GM23248 (cell line): ENCODE results near the gene ZNHIT3. TPM values are rescaled to one million over a fixed set of nuclear protein-coding genes. Genes with fewer than 3 reads are reported as not detected.

Source experiments
- DNase-seq: peaks from one replicate; pipeline ENCODE4 v3.0.0-alpha.2; 2015
- H2AFZ ChIP-seq: fragments of 200-600 bp; sonication (generic); 2 replicates; pipeline ENCODE4 v1.6.1; 2016; ENCODE audit warnings: antibody characterized with exemption
- H3F3A ChIP-seq: fragments of 200-600 bp; sonication (generic); 2 replicates; pipeline ENCODE4 v1.6.1; 2016; ENCODE audit warnings: mild to moderate bottlenecking, antibody characterized with exemption, mixed run types; ENCODE audit not compliant: insufficient read depth
- H3K27ac ChIP-seq: fragments of 200-600 bp; sonication (generic); 2 replicates; pipeline ENCODE4 v1.5.1; 2016; ENCODE audit warnings: mild to moderate bottlenecking
- H3K27me3 ChIP-seq: fragments of 200-600 bp; sonication (generic); replicated peaks from 2 replicates; pipeline ENCODE4 v1.6.1; 2016; ENCODE audit warnings: mild to moderate bottlenecking; ENCODE audit not compliant: insufficient read depth
- H3K36me3 ChIP-seq: fragments of 200-600 bp; sonication (generic); 2 replicates; pipeline ENCODE4 v1.6.1; 2016; ENCODE audit warnings: low read depth, mild to moderate bottlenecking
- H3K4me1 ChIP-seq: fragments of 200-600 bp; sonication (generic); 2 replicates; pipeline ENCODE4 v1.6.1; 2016; ENCODE audit warnings: mild to moderate bottlenecking; ENCODE audit not compliant: insufficient read depth
- H3K4me2 ChIP-seq: fragments of 200-600 bp; sonication (generic); one replicate; pipeline ENCODE4 v1.6.1; 2016; ENCODE audit warnings: mild to moderate bottlenecking; ENCODE audit not compliant: unreplicated experiment
- H3K4me3 ChIP-seq: fragments of 200-600 bp; sonication (generic); 2 replicates; pipeline ENCODE4 v1.5.1; 2016; ENCODE audit warnings: mild to moderate bottlenecking
- H3K79me2 ChIP-seq: fragments of 200-600 bp; sonication (generic); 2 replicates; pipeline ENCODE4 v1.6.1; 2016; ENCODE audit warnings: mild to moderate bottlenecking; ENCODE audit not compliant: insufficient read depth
- H3K9ac ChIP-seq: fragments of 200-600 bp; sonication (generic); 2 replicates; pipeline ENCODE4 v1.6.1; 2016; ENCODE audit warnings: mild to moderate bottlenecking
- H3K9me2 ChIP-seq: fragments of 200-600 bp; sonication (generic); 2 replicates; pipeline ENCODE4 v1.6.1; 2016; ENCODE audit warnings: mixed run types, mild to moderate bottlenecking, moderate library complexity; ENCODE audit not compliant: insufficient read depth
- H3K9me3 ChIP-seq: fragments of 200-600 bp; sonication (generic); one replicate; pipeline ENCODE4 v1.6.1; 2017; ENCODE audit warnings: low read depth
- H4K20me1 ChIP-seq: fragments of 200-600 bp; sonication (generic); 2 replicates; pipeline ENCODE4 v1.6.0; 2016; ENCODE audit not compliant: insufficient read depth
- EZH2 ChIP-seq: fragments of 200-600 bp; sonication (generic); IDR thresholded peaks from 2 replicates; pipeline ENCODE4 v1.6.1; 2018; ENCODE audit warnings: antibody characterized with exemption, mild to moderate bottlenecking; ENCODE audit not compliant: insufficient read depth, poor library complexity, severe bottlenecking
- EZH2phosphoT487 ChIP-seq: fragments of 200-600 bp; sonication (generic); IDR thresholded peaks from 2 replicates; pipeline ENCODE4 v1.6.1; 2018; ENCODE audit warnings: antibody characterized with exemption, moderate library complexity, mild to moderate bottlenecking, low read depth; ENCODE audit not compliant: insufficient read depth
- WGBS, 2 experiments: methylation state at CpG; one replicate each; pipeline ENCODE4 v1.1.6; 2015 to 2017; ENCODE audit warnings: low lambda C conversion rate in 2 of 2, low coverage in 1 of 2; ENCODE audit errors: missing lambda C conversion rate in 2 of 2; 5-methylcytosine and 5-hydroxymethylcytosine counted together
- in situ Hi-C: fragments of 300-500 bp; cut with MboI; formaldehyde crosslinking; loops from 2 replicates; pipeline ENCODE4 v1.15.0; 2020
- polyA plus RNA-seq: library from polyadenylated mRNA; unstranded; fragments of >200 nt; fragmentation: Nextera tagmentation; extraction: Ambion mirVana; gene quantifications from 2 replicates; pipeline ENCODE4 v1.2.1, GENCODE V29; 2016
- total RNA-seq: library from RNA; depleted of rRNA; stranded (reverse); fragments of >200 nt; shearing (Covaris generic); gene quantifications from 2 replicates; pipeline ENCODE4 v1.2.3, GENCODE V29; 2014

The ZNHIT3 gene
- total and polyA plus RNA-seq, 2 experiments from 2014 or later = 28.4 to 52.0 TPM

DNA sequence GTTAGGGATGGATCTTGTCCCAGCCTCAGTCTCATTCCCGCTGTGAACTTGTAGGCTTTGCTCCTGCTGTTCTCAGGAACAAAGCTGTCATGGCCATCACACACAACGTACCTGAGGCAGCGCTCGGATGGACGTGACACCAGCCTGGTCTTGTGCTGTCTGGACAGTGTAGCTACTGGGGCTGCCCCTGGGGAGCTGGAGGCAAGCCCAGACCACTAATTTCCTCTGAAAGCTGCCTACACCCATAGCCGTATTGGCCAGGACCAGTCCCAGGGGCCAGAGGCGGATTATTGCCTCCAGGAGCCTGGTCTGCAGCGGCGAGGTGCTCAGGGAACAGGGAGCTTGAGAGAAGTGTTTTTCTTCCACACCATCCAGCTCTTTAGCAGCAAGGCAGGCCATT lies 11.7 kb downstream of the ZNHIT3 start:
- H3K4me2 ChIP-seq = no peak overlapping the region
- no peak overlapping the region for H3K4me3 ChIP-seq
- no peak for DNase-seq
- H3F3A ChIP-seq = peaks cover 14% of the 10 kb centered on the region
- no peaks in the 10 kb centered on the region for H3K27me3 ChIP-seq
- no peak overlapping the region for H2AFZ ChIP-seq
- no peaks in the 10 kb centered on the region for H3K79me2 ChIP-seq
- peaks cover 8% of the 10 kb centered on the region for H3K4me1 ChIP-seq
- in situ Hi-C loops = no loop called here
- H3K9me2 ChIP-seq = no peaks in the 10 kb centered on the region
- no peak overlapping the region for H3K9ac ChIP-seq
- TF ChIP-seq EZH2phosphoT487 (no peak), EZH2 (no peak)
- peaks cover 12% of the 10 kb centered on the region; the same call in 1 of the 2 replicates for H3K36me3 ChIP-seq
- no peaks in the 10 kb centered on the region for H3K9me3 ChIP-seq
- no peaks in the 10 kb centered on the region for H4K20me1 ChIP-seq
- 84 to 87% methylated on average over 9 of the region's 9 CpGs for WGBS, 2 experiments
- H3K27ac ChIP-seq = no peak overlapping the region

DNA sequence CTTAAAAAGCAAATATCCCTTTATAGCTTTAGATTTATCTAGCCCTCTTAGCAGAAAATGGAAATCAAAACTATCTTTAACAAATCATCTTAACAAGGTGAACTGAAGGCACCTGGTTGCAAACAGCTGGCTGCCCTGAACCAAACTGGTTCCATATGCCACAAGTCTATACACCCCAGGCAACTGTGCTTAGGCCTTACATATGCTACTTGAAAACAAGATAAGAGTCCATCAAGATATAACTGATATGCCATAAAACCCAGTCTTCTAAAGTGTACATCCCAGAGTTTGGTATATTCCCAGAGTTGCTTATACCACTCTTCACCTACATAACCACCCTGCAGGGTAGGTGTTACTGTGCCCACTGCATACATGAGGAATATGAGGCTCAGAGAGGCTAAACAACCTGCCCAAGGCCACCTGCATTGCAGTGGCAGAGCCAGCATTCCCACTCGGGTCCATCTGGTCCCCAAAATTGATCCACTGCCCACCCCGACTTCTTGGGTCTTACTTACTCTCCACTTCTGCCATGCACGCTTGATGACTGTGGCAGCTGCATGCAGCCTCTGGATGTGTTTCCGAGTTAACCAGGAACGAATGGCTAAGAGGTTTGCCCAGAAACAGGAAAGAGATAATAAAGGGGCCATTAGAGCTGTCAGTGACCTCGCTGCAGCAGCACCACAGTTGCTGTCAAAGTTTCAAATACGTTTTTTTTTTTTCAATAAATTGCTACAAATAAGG lies 12.2 kb downstream of the ZNHIT3 start:
- Histone ChIP-seq H3K9me2 (no peaks in the 10 kb centered on the region), H3K9ac (no peak overlapping the region), H3K4me2 (no peak overlapping the region), H3K36me3 (peaks cover 12% of the 10 kb centered on the region; the same call in 1 of the 2 replicates), H3K4me3 (no peak overlapping the region), H4K20me1 (no peaks in the 10 kb centered on the region), H2AFZ (no peak overlapping the region), H3K79me2 (no peaks in the 10 kb centered on the region), H3K27ac (no peak overlapping the region), H3K4me1 (peaks cover 6% of the 10 kb centered on the region), H3K27me3 (no peaks in the 10 kb centered on the region), H3K9me3 (no peaks in the 10 kb centered on the region), H3F3A (peaks cover 8% of the 10 kb centered on the region)
- WGBS, 2 experiments = 71 to 82% methylated on average over 7 of the region's 7 CpGs
- TF ChIP-seq EZH2 (no peak), EZH2phosphoT487 (no peak)
- DNase-seq = no peak
- in situ Hi-C loops = no loop called here

DNA sequence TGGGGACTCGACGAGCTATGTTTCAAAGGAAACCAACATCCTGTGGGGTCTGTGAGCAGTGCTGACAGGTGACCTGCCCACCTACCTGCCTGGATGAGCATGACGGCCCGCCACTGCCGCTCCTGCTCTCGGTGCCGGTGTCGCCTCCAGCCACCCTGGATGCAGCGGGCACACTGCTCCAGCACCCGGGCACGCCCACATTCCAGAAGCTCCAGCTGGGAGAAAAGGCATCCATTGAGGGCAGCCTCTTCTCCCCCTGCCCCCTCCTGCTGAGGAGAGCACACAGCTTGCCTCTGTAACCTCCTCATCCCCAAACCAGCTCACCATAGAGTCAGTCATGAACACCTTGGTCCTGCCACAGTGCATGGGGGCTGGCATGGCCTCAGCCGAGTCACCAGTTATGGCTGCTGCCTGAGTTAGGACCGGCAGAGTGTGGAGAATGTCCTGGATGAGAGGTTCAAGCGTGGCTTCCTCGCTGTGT lies 14.3 kb downstream of the ZNHIT3 start:
- TF ChIP-seq EZH2 (no peak), EZH2phosphoT487 (no peak)
- Histone ChIP-seq H3K4me2 (no peak overlapping the region), H3K9me2 (no peaks in the 10 kb centered on the region), H3K27me3 (no peaks in the 10 kb centered on the region), H3F3A (no peaks in the 10 kb centered on the region), H3K79me2 (no peaks in the 10 kb centered on the region), H4K20me1 (no peaks in the 10 kb centered on the region), H3K36me3 (peaks cover 17% of the 10 kb centered on the region; the same call in 1 of the 2 replicates), H2AFZ (no peak overlapping the region), H3K4me1 (no peaks in the 10 kb centered on the region; the same call in 1 of the 2 replicates), H3K9me3 (no peaks in the 10 kb centered on the region), H3K9ac (no peak overlapping the region), H3K27ac (no peak overlapping the region), H3K4me3 (no peak overlapping the region)
- WGBS, 2 experiments = 90 to 94% methylated on average over 15 of the region's 15 CpGs
- no peak for DNase-seq
- in situ Hi-C loops = loop anchor here (25.0 kb wide), 2 partner anchors 663 to 1413 kb away; no protein-coding TSS in a partner anchor

DNA sequence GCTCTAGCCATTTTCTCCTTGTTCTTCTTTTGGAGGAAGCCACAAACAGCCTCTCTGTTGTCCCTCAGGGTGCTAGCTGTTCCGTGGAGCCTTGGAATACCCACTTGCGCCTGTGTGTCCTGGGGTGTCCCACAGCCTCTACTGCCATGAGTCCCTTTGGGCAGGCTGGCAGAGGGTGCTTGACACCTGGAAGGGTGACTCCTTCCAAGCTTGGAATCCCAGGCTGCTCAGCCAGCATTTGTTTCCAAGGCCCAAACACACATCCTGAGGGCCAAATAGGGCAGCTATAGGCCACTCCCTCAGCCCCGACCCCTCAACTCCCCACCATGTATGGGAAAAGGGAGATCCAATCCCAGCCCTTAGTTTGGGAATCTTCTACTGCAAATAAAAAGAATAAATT lies 14.9 kb downstream of the ZNHIT3 start:
- no peaks in the 10 kb centered on the region for H3F3A ChIP-seq
- no peak for DNase-seq
- H3K4me3 ChIP-seq = no peak overlapping the region
- in situ Hi-C loops = loop anchor here (25.0 kb wide), 2 partner anchors 664 to 1414 kb away; no protein-coding TSS in a partner anchor
- no peak overlapping the region for H3K9ac ChIP-seq
- H3K9me3 ChIP-seq = no peaks in the 10 kb centered on the region
- H3K27ac ChIP-seq = no peak overlapping the region
- no peaks in the 10 kb centered on the region for H3K9me2 ChIP-seq
- no peaks in the 10 kb centered on the region for H3K79me2 ChIP-seq
- no peaks in the 10 kb centered on the region; the same call in 1 of the 2 replicates for H3K4me1 ChIP-seq
- H2AFZ ChIP-seq = no peak overlapping the region
- H3K27me3 ChIP-seq = no peaks in the 10 kb centered on the region
- TF ChIP-seq EZH2phosphoT487 (no peak), EZH2 (no peak)
- no peaks in the 10 kb centered on the region for H4K20me1 ChIP-seq
- WGBS, 2 experiments = 100% methylated on average over 3 of the region's 3 CpGs
- H3K4me2 ChIP-seq = no peak overlapping the region
- peaks cover 13% of the 10 kb centered on the region; the same call in 1 of the 2 replicates for H3K36me3 ChIP-seq
